ENCODE measurements around the gene ANKRD23.
A peak's percentile ranks its signal among the peaks of the same experiment; 100 is the strongest.
"Not testable (repeated sequence)": the region's sequence is repeated elsewhere in the genome, so short reads cannot be mapped to it uniquely, and the experiment has no call there.

The ANKRD23 gene

GRCh38 chr2:96863056-96863455 lies 19.2 kb upstream of the ANKRD23 start:
- DNase-seq: not testable (repeated sequence)

- DNase-seq: no peak
Observed at GRCh38 chr2:96861074-96861473, 17.3 kb upstream of the ANKRD23 start.

- peak; percentile 26 to 31 for DNase-seq
Observed at GRCh38 chr2:96860065-96861029, 16.5 kb upstream of the ANKRD23 start.

GRCh38 chr2:96859681-96860064 lies 15.9 kb upstream of the ANKRD23 start:
- no peak for DNase-seq

- no peak for DNase-seq
Observed at GRCh38 chr2:96859099-96859649, 15.4 kb upstream of the ANKRD23 start.

GRCh38 chr2:96857667-96858372 lies 14.0 kb upstream of the ANKRD23 start, which contains the start of gene ANKRD39:
Gene ANKRD39, minus strand, starts transcription at chr2:96858016. Its CDS starts 29 bp downstream, at chr2:96857987.
- DNase-seq: peak; percentile 97 to 99

- DNase-seq: no peak
Observed at GRCh38 chr2:96856776-96857666, 13.2 kb upstream of the ANKRD23 start.

GRCh38 chr2:96853321-96853720 lies 9.5 kb upstream of the ANKRD23 start:
- DNase-seq: no peak

- DNase-seq: no peak
Observed at GRCh38 chr2:96852667-96853066, 8.8 kb upstream of the ANKRD23 start.

GRCh38 chr2:96848264-96848663 lies 4.4 kb upstream of the ANKRD23 start:
- DNase-seq: no peak

- no peak for DNase-seq
Observed at GRCh38 chr2:96847586-96847985, 3.8 kb upstream of the ANKRD23 start.

GRCh38 chr2:96846825-96847224 lies 3.0 kb upstream of the ANKRD23 start:
- DNase-seq: no peak

- no peak for DNase-seq
Observed at GRCh38 chr2:96844405-96844808, 586 bp upstream of the ANKRD23 start.

GRCh38 chr2:96842600-96842999 lies 1.2 kb downstream of the ANKRD23 start:
- DNase-seq: no peak

- DNase-seq: no peak
Observed at GRCh38 chr2:96841701-96842495, 1.9 kb downstream of the ANKRD23 start.

GRCh38 chr2:96839875-96840850 lies 3.7 kb downstream of the ANKRD23 start:
- no peak for DNase-seq

GRCh38 chr2:96839293-96839874 lies 4.4 kb downstream of the ANKRD23 start:
- peak; percentile 81 for DNase-seq

- DNase-seq: no peak
Observed at GRCh38 chr2:96838345-96839292, 5.2 kb downstream of the ANKRD23 start.

GRCh38 chr2:96837575-96837974 lies 6.2 kb downstream of the ANKRD23 start:
- DNase-seq: no peak

All from CD4-positive, alpha-beta T cell treated with Interleukin-1 beta for 1 hour (primary cell).